Esophagus (tissue), 2 donors: Measurements from ENCODE around the gene IARS2. TPM values are rescaled to one million over a fixed set of nuclear protein-coding genes. Genes with fewer than 3 reads are reported as not detected.
A peak's percentile ranks its signal among the peaks of the same experiment; 100 is the strongest.
"Not testable (repeated sequence)": the region's sequence is repeated elsewhere in the genome, so short reads cannot be mapped to it uniquely, and the experiment has no call there.

Experiments
- H3K27ac ChIP-seq, 2 donors: one replicate each; pipeline ENCODE4 v1.5.1; 2013; ENCODE audit warnings: low read depth in 2 of 2, mild to moderate bottlenecking in 2 of 2, inconsistent platforms in 1 of 2, low read length in 1 of 2, moderate library complexity in 1 of 2
- H3K27me3 ChIP-seq, 2 donors: one replicate each; pipeline ENCODE4 v1.6.1; 2013; ENCODE audit warnings: low read length in 2 of 2, control low read depth in 1 of 2, mild to moderate bottlenecking in 1 of 2; ENCODE audit not compliant: insufficient read depth in 2 of 2, control insufficient read depth in 1 of 2
- H3K36me3 ChIP-seq, 2 donors: one replicate each; pipeline ENCODE4 v1.6.1; 2013; ENCODE audit warnings: low read length in 1 of 2; ENCODE audit not compliant: control insufficient read depth in 2 of 2, insufficient read depth in 2 of 2
- H3K4me1 ChIP-seq, 2 donors: one replicate each; pipeline ENCODE4 v1.6.1; 2013; ENCODE audit warnings: low read length in 1 of 2; ENCODE audit not compliant: control insufficient read depth in 2 of 2, insufficient read depth in 2 of 2
- H3K4me3 ChIP-seq, 2 donors: one replicate each; pipeline ENCODE4 v1.5.1; 2013; ENCODE audit warnings: low read length in 2 of 2, mild to moderate bottlenecking in 2 of 2, low read depth in 1 of 2, moderate library complexity in 1 of 2
- H3K9me3 ChIP-seq, 2 donors: one replicate each; pipeline ENCODE4 v1.6.1; 2013; ENCODE audit warnings: mild to moderate bottlenecking in 2 of 2, low read depth in 1 of 2, low read length in 1 of 2, moderate library complexity in 1 of 2; ENCODE audit not compliant: control insufficient read depth in 2 of 2, insufficient read depth in 1 of 2
- WGBS, 2 donors: extraction: QIAGEN DNeasy Blood & Tissue Kit; methylation state at CpG; one replicate each; pipeline ENCODE4 v1.1.7; 2013; 5-methylcytosine and 5-hydroxymethylcytosine counted together
- polyA plus RNA-seq, 2 donors: library from polyadenylated mRNA; stranded (reverse); fragments of 200-250 nt; gene quantifications; one replicate each; pipeline ENCODE4 v1.2.3, GENCODE V29; 2013
- donor health status: healthy with polysubstance abuse.
- donor health status: Bipolar disorder and iron deficiency.

IARS2 gene
- polyA plus RNA-seq, 2 donors = 12.2 to 39.6 TPM

DNA sequence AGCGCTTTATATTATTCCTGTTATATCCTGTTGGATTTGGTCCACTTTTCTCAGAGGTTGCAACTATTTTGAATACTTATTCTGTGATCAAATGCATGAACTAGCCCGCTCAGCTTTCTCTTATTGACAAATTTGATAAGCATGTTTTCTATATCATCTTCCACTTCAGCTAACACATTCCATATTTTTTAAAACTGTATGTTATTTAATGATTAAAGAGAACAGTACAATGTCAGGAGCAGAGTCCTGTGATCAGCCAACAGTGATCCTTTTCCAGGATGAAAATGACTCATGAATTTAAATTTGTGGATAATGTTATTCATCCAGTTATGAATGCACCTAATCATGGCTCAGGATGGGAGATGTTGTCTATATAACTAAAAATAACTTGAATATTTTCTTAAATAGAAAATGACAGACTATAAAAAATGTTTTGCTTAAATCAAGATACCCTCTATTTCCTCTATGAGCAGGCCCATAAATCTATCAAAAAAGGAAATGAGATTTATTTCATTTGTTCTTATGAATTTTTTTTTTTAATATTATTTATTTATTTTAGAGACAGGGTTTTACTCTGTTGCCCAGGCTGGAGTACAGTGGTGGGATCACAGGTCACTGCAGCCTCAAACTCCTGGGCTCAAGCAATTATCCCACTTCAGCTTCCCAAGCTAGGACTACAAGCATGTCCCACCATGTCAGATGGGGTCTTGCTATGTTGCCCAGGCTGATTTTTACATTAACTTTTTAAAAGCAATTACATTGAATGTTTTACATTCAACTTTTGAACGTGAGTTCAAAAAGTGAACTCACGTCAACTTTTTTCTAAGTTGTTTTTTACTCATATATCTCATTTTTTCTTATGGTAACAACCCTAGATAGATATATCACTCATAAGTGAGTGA, 16.8 kb upstream of the IARS2 start:
- WGBS, 2 donors = 93 to 94% methylated on average over 4 of the region's 4 CpGs
- Histone ChIP-seq H3K4me3 (no peak overlapping the region), H3K27me3 (no peaks in the 10 kb centered on the region), H3K9me3 (no peaks in the 10 kb centered on the region), H3K27ac (no peak overlapping the region), H3K4me1 (no peaks in the 10 kb centered on the region), H3K36me3 (peaks cover 0 to 2% of the 10 kb centered on the region in 2 donors)

DNA sequence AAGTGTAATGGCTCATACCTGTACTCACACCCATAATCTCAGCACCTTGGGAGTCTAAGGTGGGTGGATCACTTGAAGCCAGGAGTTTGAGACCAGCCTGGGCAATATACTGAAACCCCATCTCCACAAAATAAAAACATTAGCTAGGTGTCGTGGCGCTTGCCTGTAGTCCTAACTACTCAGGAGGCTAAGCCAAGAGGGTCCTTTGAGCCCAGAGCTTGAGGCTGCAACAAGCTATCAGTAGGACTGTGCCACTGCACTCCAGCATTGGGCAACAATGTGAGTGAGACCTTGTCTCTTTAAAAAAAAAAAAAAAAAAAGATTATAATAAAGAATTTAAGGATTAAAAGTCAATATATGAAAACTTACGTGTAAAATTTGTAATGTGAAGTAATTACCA, 16.0 kb upstream of the IARS2 start:
- no peak overlapping the region for H3K4me3 ChIP-seq
- no peaks in the 10 kb centered on the region for H3K27me3 ChIP-seq
- no peaks in the 10 kb centered on the region for H3K9me3 ChIP-seq
- no peaks in the 10 kb centered on the region for H3K4me1 ChIP-seq
- H3K36me3 ChIP-seq = peaks cover 0 to 2% of the 10 kb centered on the region in 2 donors
- WGBS, 2 donors = 97 to 98% methylated on average over 3 of the region's 3 CpGs
- H3K27ac ChIP-seq = no peak overlapping the region

- H3K27ac ChIP-seq = no peak overlapping the region
- WGBS, 2 donors = 88 to 92% methylated on average over 1 of the region's 1 CpG
- no peaks in the 10 kb centered on the region for H3K27me3 ChIP-seq
- no peaks in the 10 kb centered on the region for H3K4me1 ChIP-seq
- H3K4me3 ChIP-seq = no peak overlapping the region
- H3K9me3 ChIP-seq = no peaks in the 10 kb centered on the region
- no peaks in the 10 kb centered on the region for H3K36me3 ChIP-seq
These were observed 9.5 kb upstream of the IARS2 start for GRCh38 chr1:220084460-220084859.

DNA sequence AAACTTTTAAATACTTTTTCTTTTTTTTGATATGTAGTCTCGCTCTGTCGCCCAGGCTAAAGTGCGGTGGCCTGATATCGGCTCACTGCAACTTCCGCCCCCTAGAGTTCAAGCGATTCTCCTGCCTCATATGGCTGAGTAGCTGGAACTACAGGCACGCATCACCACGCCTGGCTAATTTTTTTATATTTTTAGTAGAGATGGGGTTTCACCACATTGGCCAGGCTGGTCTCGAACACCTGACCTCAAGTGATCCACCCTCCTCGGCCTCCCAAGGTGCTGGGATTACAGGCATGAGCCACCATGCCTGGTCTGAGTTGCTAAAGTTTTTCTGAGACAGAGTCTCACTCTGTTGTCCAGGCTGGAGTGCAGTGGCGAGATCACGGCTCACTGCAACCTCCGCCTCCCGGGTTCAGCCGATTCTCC, 7.7 kb upstream of the IARS2 start:
- not testable (repeated sequence) for H3K4me1 ChIP-seq, H3K27me3 ChIP-seq, H3K36me3 ChIP-seq, H3K9me3 ChIP-seq, H3K27ac ChIP-seq, H3K4me3 ChIP-seq
- WGBS, 2 donors = 94 to 95% methylated on average over 15 of the region's 15 CpGs

- Histone ChIP-seq H3K27ac (peak within 1 kb of the TSS; percentile 36 to 85), H3K4me3 (peak within 1 kb of the TSS; percentile 60 to 73), H3K27me3 (no peaks in the 10 kb centered on the region), H3K4me1 (peaks cover under 1 to 3% of the 10 kb centered on the region in 2 donors), H3K36me3 (no peaks in the 10 kb centered on the region), H3K9me3 (no peaks in the 10 kb centered on the region)
- WGBS, 2 donors = 6 to 8% methylated on average over 35 of the region's 35 CpGs
These were observed 4.0 kb upstream of the IARS2 start, which contains the start of gene BPNT1 for GRCh38 chr1:220089650-220090556. TSS of gene BPNT1 (minus strand) at chr1:220089788. CDS start at chr1:220079846, 9,942 bp downstream.

- Histone ChIP-seq H3K27ac (no peak overlapping the region), H3K9me3 (no peaks in the 10 kb centered on the region), H3K4me3 (no peak overlapping the region), H3K4me1 (peaks cover 3 to 7% of the 10 kb centered on the region in 2 donors), H3K36me3 (peaks cover 2 to 6% of the 10 kb centered on the region in 2 donors), H3K27me3 (no peaks in the 10 kb centered on the region)
- 94 to 100% methylated on average over 1 of the region's 1 CpG for whole genome bisulfite sequencing, 2 donors
These were observed 1.2 kb upstream of the IARS2 start for GRCh38 chr1:220092694-220093093.

GRCh38 chr1:220093361-220094015, 444 bp upstream of the IARS2 start:
- H3K4me3 ChIP-seq = peak overlapping the region in 1 of 2 donors; percentile 76
- WGBS, 2 donors = 21 to 29% methylated on average over 10 to 12 of the region's 12 CpGs
- H3K9me3 ChIP-seq = no peaks in the 10 kb centered on the region
- peaks cover 3 to 7% of the 10 kb centered on the region in 2 donors for H3K4me1 ChIP-seq
- no peak overlapping the region for H3K27ac ChIP-seq
- peaks cover 2 to 6% of the 10 kb centered on the region in 2 donors for H3K36me3 ChIP-seq
- no peaks in the 10 kb centered on the region for H3K27me3 ChIP-seq

- Histone ChIP-seq H3K27me3 (no peaks in the 10 kb centered on the region), H3K36me3 (peaks cover 6% of the 10 kb centered on the region in 2 donors), H3K4me1 (peaks cover 0 to 7% of the 10 kb centered on the region in 2 donors), H3K9me3 (no peaks in the 10 kb centered on the region), H3K4me3 (no peak overlapping the region), H3K27ac (no peak overlapping the region)
These were observed 5.9 kb downstream of the IARS2 start for GRCh38 chr1:220099826-220100225.

DNA sequence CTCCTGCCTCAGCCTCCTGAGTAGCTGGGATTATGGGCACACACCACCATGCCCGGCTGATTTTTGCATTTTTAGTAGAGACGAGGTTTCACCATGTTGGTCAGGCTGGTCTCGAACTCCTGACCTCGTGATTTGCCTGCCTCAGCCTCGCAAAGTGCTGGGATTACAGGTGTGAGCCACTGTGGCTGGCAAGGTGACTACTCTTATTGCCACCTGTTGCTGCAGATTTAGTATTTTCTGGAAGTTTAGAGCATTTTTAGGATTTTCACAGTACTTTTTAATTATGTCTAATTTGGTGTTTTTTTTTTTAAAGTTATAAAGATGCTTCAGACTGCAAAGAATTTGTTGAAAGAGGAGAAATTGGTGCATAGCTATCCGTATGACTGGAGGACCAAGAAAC, 16.5 kb downstream of the IARS2 start:
- H3K36me3 ChIP-seq, H3K27me3 ChIP-seq, H3K4me3 ChIP-seq, H3K27ac ChIP-seq, H3K9me3 ChIP-seq, H3K4me1 ChIP-seq: not testable (repeated sequence)
- WGBS, 2 donors = 93 to 94% methylated on average over 6 of the region's 6 CpGs
